Endothelial cell of umbilical vein (primary cell): ENCODE data around the gene MORC1. TPM values are rescaled to one million over a fixed set of nuclear protein-coding genes. Genes with fewer than 3 reads are reported as not detected.

Source experiments
- BruUV-seq: library from RNA; stranded (reverse); fragments of 400-500 nt; replicated peaks from 2 replicates; lab custom pipeline; 2021; lab: Mats Ljungman, UMichigan
- CTCF ChIA-PET: fragments of 300-600, 350-600 bp; sonication (Branson Sonifier 250); formaldehyde crosslinking; loops from one replicate; lab custom pipeline; 2021; ENCODE audit warnings: antibody characterized with exemption, inconsistent platforms; lab: Charles Lee
- POLR2A ChIA-PET: fragments of 300-600, 350-600 bp; sonication (Branson Sonifier 250); formaldehyde crosslinking; loops from one replicate; lab custom pipeline; 2021; ENCODE audit warnings: antibody characterized with exemption, inconsistent platforms; lab: Charles Lee
- DNase-seq: peaks from one replicate; pipeline ENCODE4 v3.0.0-alpha.2; 2011; ENCODE audit warnings: low read depth, low spot score
- FAIRE-seq: peaks from 2 replicates; lab custom pipeline; 2011; peaks lifted over from hg19 to GRCh38; lab: Jason Lieb, UNC
- H2AFZ ChIP-seq: 2 replicates; pipeline ENCODE4 v1.6.0; 2012; ENCODE audit warnings: low read depth, low read length, control low read depth, inconsistent platforms
- H3K27ac ChIP-seq: 2 replicates; pipeline ENCODE4 v1.5.1; 2011; ENCODE audit warnings: low read depth, mild to moderate bottlenecking, control low read depth, low read length, moderate library complexity; ENCODE audit not compliant: insufficient read depth
- H3K27me3 ChIP-seq, 2 experiments: 2 replicates each; pipeline versions ENCODE4 v1.6.0 to v1.6.1; 2011; ENCODE audit warnings: low read length in 2 of 2, mixed read lengths in 1 of 2; ENCODE audit not compliant: control insufficient read depth in 2 of 2, insufficient read depth in 2 of 2
- H3K36me3 ChIP-seq, 2 experiments: 2 replicates in 1 of 2; 3 replicates in 1 of 2; pipeline ENCODE4 v1.5.1; 2011; ENCODE audit warnings: low read length in 2 of 2, mild to moderate bottlenecking in 1 of 2, moderate library complexity in 1 of 2; ENCODE audit not compliant: control insufficient read depth in 2 of 2, insufficient read depth in 2 of 2; ENCODE audit errors: extremely low read depth in 1 of 2
- H3K4me1 ChIP-seq: 3 replicates; pipeline ENCODE4 v1.5.1; 2011; ENCODE audit warnings: mild to moderate bottlenecking, low read length; ENCODE audit not compliant: control insufficient read depth, insufficient read depth; ENCODE audit errors: extremely low read depth
- H3K4me2 ChIP-seq: 2 replicates; pipeline ENCODE4 v1.6.1; 2011; ENCODE audit warnings: low read length, control low read depth, mixed read lengths; ENCODE audit not compliant: insufficient read depth
- H3K4me3 ChIP-seq, 3 experiments: fragments of 200-600 bp in 1 of 3; sonication (generic), shearing (Covaris generic) in 1 of 3; replicated peaks in 1 of 3; 2 replicates each; pipeline ENCODE4 v1.5.1; 2011 to 2016; ENCODE audit warnings: control low read depth in 3 of 3, low read length in 3 of 3, mild to moderate bottlenecking in 2 of 3, inconsistent platforms in 1 of 3, low read depth in 1 of 3, moderate library complexity in 1 of 3; ENCODE audit not compliant: insufficient read depth in 1 of 3
- H3K79me2 ChIP-seq: 2 replicates; pipeline ENCODE4 v1.6.0; 2012; ENCODE audit warnings: low read length, inconsistent platforms; ENCODE audit not compliant: control insufficient read depth, insufficient read depth
- H3K9ac ChIP-seq: replicated peaks from 2 replicates; pipeline ENCODE3; 2011; ENCODE audit warnings: low read length, control low read depth; ENCODE audit not compliant: insufficient read depth; ENCODE audit errors: extremely low read depth
- H3K9me1 ChIP-seq: replicated peaks from 3 replicates; pipeline ENCODE4 v1.6.0; 2011; ENCODE audit warnings: mild to moderate bottlenecking, low read length; ENCODE audit not compliant: control insufficient read depth, insufficient read depth; ENCODE audit errors: extremely low read depth
- H3K9me3 ChIP-seq: replicated peaks from 2 replicates; pipeline ENCODE4 v1.5.1; 2012; ENCODE audit warnings: low read length, inconsistent platforms; ENCODE audit not compliant: control insufficient read depth, insufficient read depth
- H4K20me1 ChIP-seq: replicated peaks from 2 replicates; pipeline ENCODE3; 2011; ENCODE audit warnings: mild to moderate bottlenecking, low read length; ENCODE audit not compliant: control insufficient read depth, insufficient read depth; ENCODE audit errors: extremely low read depth
- EZH2 ChIP-seq: IDR thresholded peaks from 2 replicates; pipeline ENCODE4 v1.6.1; 2012; ENCODE audit warnings: borderline replicate concordance, low read depth, mild to moderate bottlenecking, moderate library complexity, low read length, inconsistent platforms; ENCODE audit not compliant: severe bottlenecking
- FOS ChIP-seq: IDR thresholded peaks from 2 replicates; pipeline ENCODE4 v1.6.1; 2011; ENCODE audit warnings: mild to moderate bottlenecking, low read length, moderate library complexity, borderline replicate concordance; ENCODE audit not compliant: insufficient read depth
- GATA2 ChIP-seq: IDR thresholded peaks from 2 replicates; pipeline ENCODE4 v1.7.0; 2011; ENCODE audit warnings: low read depth, mild to moderate bottlenecking, moderate library complexity, mixed read lengths, low read length; ENCODE audit not compliant: insufficient read length, insufficient read depth
- JUN ChIP-seq: IDR thresholded peaks from 2 replicates; pipeline ENCODE4 v1.6.1; 2011; ENCODE audit warnings: borderline replicate concordance, low read depth; ENCODE audit not compliant: insufficient read length, insufficient read depth
- MAX ChIP-seq: IDR thresholded peaks from 2 replicates; pipeline ENCODE4 v1.6.1; 2011; ENCODE audit not compliant: insufficient read depth, insufficient read length
- MYC ChIP-seq: IDR thresholded peaks from one replicate; pipeline ENCODE4 v1.6.1; 2011; ENCODE audit warnings: mild to moderate bottlenecking, low read depth, low read length
- POLR2A ChIP-seq: IDR thresholded peaks from 2 replicates; pipeline ENCODE4 v1.6.1; 2012; ENCODE audit warnings: low read depth, mild to moderate bottlenecking, control low read depth, low read length
- POLR2AphosphoS5 ChIP-seq: IDR thresholded peaks from 2 replicates; pipeline ENCODE4 v1.6.1; 2012; ENCODE audit warnings: low read depth, mild to moderate bottlenecking, control low read depth, low read length, moderate library complexity; ENCODE audit not compliant: insufficient read depth
- dilution Hi-C: fragments of 300-500 bp; cut with MboI; formaldehyde crosslinking; loops from one replicate; pipeline ENCODE4 v1.15.0; 2019; ENCODE audit warnings: low sequenced_read_pairs; ENCODE audit not compliant: extremely low pct_ligation_motif_present
- intact Hi-C: fragments of 100-400 bp; cut with micrococcal nuclease; formaldehyde crosslinking; loops from one replicate; pipeline ENCODE4 v1.10.0; 2022
- polyA plus RNA-seq, 4 experiments: library from polyadenylated mRNA; depleted of rRNA in 3 of 4; stranded (reverse) in 3 of 4; unstranded in 1 of 4; fragments of >200 nt; gene quantifications; 2 replicates each; pipeline versions ENCODE4 v1.2.1 to v1.2.3, GENCODE V29; 2011 to 2012; ENCODE audit warnings: missing spikeins in 1 of 4
- total RNA-seq: library from RNA; stranded (reverse); gene quantifications from 2 replicates; pipeline ENCODE4 v1.2.3, GENCODE V29; 2021
- TF ChIP-seq, protein P1 (sequence below), 2 donors: IDR thresholded peaks; 1 replicate in 1 of 2; 2 replicates in 1 of 2; pipeline ENCODE4 v1.5.1; 2011; ENCODE audit warnings: low read length in 2 of 2, mild to moderate bottlenecking in 2 of 2, moderate library complexity in 2 of 2, control low read depth in 1 of 2, inconsistent platforms in 1 of 2, low read depth in 1 of 2; ENCODE audit not compliant: insufficient read depth in 1 of 2; ENCODE audit errors: extremely low read depth in 1 of 2

MORC1 gene
- total and polyA plus RNA-seq, 2 donors (not counting 3 experiments of a cell fraction or from before 2014, with no cell fraction given): not detected

DNA sequence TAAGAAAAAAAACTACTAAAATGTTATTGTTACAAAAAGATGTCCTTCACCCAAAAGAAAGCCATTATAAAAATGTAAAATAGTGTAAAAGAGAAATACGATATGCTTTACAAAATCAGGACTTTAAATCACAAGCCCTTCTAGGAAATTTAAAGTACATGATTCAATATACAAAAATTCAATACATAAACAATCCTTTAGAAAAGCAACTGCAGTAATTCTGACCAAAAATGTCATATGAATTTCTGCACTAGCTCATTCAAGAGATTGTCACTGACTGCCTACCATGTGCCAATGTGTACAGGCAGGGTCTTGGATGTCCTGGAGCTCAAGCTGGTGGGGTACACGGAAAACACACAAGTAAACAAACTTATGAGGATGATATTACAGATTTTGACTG is 2.5 kb downstream of the MORC1 start:
- POLR2A ChIA-PET: no interaction called here
- Histone ChIP-seq H3K9ac (no peak overlapping the region), H3K27ac (no peak overlapping the region), H4K20me1 (no peaks in the 10 kb centered on the region), H3K27me3 (no peaks in the 10 kb centered on the region), H3K36me3 (no peaks in the 10 kb centered on the region), H3K4me3 (no peak overlapping the region), H3K79me2 (no peaks in the 10 kb centered on the region), H3K9me3 (no peaks in the 10 kb centered on the region), H3K9me1 (no peaks in the 10 kb centered on the region), H2AFZ (no peak overlapping the region), H3K4me1 (no peaks in the 10 kb centered on the region), H3K4me2 (no peak overlapping the region)
- no TSS peak for BruUV-seq
- intact Hi-C loops (no loop called here), dilution Hi-C loops (no loop called here)
- CTCF ChIA-PET: interaction anchor here (1.3 kb wide), 1 partner anchor 391 kb away, joined by 3 read pairs; no protein-coding TSS in a partner anchor
- FAIRE-seq (no peak), DNase-seq (no peak)
- TF ChIP-seq POLR2A (no peak), MAX (no peak), FOS (no peak), POLR2AphosphoS5 (no peak), MYC (no peak)

DNA sequence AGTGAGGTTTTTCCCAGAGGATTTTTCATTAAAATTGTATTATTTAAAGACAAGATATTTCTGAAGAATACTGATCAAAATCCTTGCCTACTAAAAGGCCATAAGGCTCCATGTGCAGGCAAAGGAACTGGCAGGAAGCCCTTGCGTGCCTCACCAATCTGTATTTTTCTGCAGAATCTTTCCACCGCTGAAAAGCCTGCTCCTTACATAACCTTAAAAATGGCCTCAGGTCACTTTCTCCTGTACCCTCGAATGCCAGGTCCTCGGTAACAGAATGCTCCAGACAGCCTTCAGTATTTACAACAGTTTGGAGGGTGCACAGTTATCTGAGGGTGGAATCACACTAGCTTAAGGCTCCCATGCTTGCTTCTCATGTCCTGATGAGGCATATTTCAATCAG is 3.2 kb downstream of the MORC1 start:
- intact Hi-C loops (no loop called here), dilution Hi-C loops (no loop called here)
- no peaks in the 10 kb centered on the region for H3K27me3 ChIP-seq
- no peaks in the 10 kb centered on the region for H3K4me1 ChIP-seq
- H3K9me3 ChIP-seq: no peaks in the 10 kb centered on the region
- no peak overlapping the region for H3K4me3 ChIP-seq
- H3K9me1 ChIP-seq: no peaks in the 10 kb centered on the region
- no peaks in the 10 kb centered on the region for H3K79me2 ChIP-seq
- CTCF ChIA-PET: interaction anchor here (1.3 kb wide), 1 partner anchor 392 kb away, joined by 3 read pairs; no protein-coding TSS in a partner anchor
- H2AFZ ChIP-seq: no peak overlapping the region
- FAIRE-seq (no peak), DNase-seq (no peak)
- BruUV-seq: no TSS peak
- no peaks in the 10 kb centered on the region for H3K36me3 ChIP-seq
- H3K9ac ChIP-seq: no peak overlapping the region
- TF ChIP-seq POLR2AphosphoS5 (no peak), FOS (no peak), MAX (no peak), POLR2A (no peak), EZH2 (no peak), GATA2 (no peak), JUN (no peak), MYC (no peak)
- TF ChIP-seq, protein P1, sequence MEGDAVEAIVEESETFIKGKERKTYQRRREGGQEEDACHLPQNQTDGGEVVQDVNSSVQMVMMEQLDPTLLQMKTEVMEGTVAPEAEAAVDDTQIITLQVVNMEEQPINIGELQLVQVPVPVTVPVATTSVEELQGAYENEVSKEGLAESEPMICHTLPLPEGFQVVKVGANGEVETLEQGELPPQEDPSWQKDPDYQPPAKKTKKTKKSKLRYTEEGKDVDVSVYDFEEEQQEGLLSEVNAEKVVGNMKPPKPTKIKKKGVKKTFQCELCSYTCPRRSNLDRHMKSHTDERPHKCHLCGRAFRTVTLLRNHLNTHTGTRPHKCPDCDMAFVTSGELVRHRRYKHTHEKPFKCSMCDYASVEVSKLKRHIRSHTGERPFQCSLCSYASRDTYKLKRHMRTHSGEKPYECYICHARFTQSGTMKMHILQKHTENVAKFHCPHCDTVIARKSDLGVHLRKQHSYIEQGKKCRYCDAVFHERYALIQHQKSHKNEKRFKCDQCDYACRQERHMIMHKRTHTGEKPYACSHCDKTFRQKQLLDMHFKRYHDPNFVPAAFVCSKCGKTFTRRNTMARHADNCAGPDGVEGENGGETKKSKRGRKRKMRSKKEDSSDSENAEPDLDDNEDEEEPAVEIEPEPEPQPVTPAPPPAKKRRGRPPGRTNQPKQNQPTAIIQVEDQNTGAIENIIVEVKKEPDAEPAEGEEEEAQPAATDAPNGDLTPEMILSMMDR (IDR thresholded peaks at IDR 0.05; ENCODE audit: extremely low read depth in 1 of 2, insufficient read depth in 1 of 2, low read depth in 1 of 2, low read length in 2 of 2): no peak
- POLR2A ChIA-PET: no interaction called here
- no peak overlapping the region for H3K4me2 ChIP-seq
- H4K20me1 ChIP-seq: no peaks in the 10 kb centered on the region
- no peak overlapping the region for H3K27ac ChIP-seq
